NCI-H2107 treated with DMSO at 0.1 percent for 48 hours (cell line): ENCODE measurements around the gene LOXL4.

Source experiments
- DNase-seq: peaks from one replicate; lab custom pipeline; 2025; ENCODE audit not compliant: unreplicated experiment; lab: John Stamatoyannopoulos, UW

Gene LOXL4

DNA sequence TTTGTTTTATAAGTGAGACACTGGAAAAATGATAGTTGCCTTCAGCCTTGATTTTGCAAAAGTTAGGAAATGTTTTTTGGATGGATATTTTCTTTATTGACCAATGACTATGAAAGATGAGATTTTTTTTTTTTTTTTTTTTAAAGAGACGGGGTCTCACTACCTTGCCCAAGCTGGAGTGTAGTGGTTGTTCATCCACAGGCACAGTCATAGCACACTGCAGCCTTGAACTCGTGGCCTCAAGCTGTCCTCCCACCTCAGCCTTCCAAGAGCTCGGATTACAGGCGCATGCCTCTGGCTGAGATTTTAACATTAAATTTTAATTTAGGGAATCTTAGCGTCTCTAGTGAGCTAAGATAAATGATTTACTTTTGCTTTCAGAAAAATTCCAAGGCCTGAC, 66.2 kb downstream of the LOXL4 start:
- DNase-seq = no peak
